ENCODE data around the gene IKZF4. TPM values are rescaled to one million over a fixed set of nuclear protein-coding genes. Genes with fewer than 3 reads are reported as not detected.
"Not testable (repeated sequence)": the region's sequence is repeated elsewhere in the genome, so short reads cannot be mapped to it uniquely, and the experiment has no call there.

IKZF4 gene
- total RNA-seq, 2 experiments from 2014 or later: 15.8 to 44.9 TPM

- no peak overlapping the region for H3K4me3 Mint-ChIP-seq
- CTCF ChIA-PET: no interaction called here
Observed at GRCh38 chr12:56053407-56053893, 32.6 kb downstream of the IKZF4 start.

GRCh38 chr12:56059964-56060363, 39.1 kb downstream of the IKZF4 start:
- H3K27ac Mint-ChIP-seq; H3K27me3 Mint-ChIP-seq; H3K4me3 Mint-ChIP-seq; ATAC-seq; CTCF ChIA-PET; H3K9me3 Mint-ChIP-seq (ENCODE audit: low read depth); H3K36me3 Mint-ChIP-seq; DNase-seq: not testable (repeated sequence)
- H3K4me1 Mint-ChIP-seq: peaks cover 11% of the 10 kb centered on the region

More at GRCh38 chr12:56053407-56053893, 32.6 kb downstream of the IKZF4 start:
- H3K27ac Mint-ChIP-seq: no peak overlapping the region
- H3K36me3 Mint-ChIP-seq: no peaks in the 10 kb centered on the region
- H3K4me1 Mint-ChIP-seq: peaks cover 9% of the 10 kb centered on the region
- H3K27me3 Mint-ChIP-seq: no peaks in the 10 kb centered on the region
- ATAC-seq (no peak), DNase-seq (no peak)
- no peaks in the 10 kb centered on the region for H3K9me3 Mint-ChIP-seq (ENCODE audit: low read depth)

GRCh38 chr12:56061982-56062381, 41.1 kb downstream of the IKZF4 start:
- DNase-seq (no peak), ATAC-seq (no peak)
- Mint-ChIP-seq H3K27me3 (peaks cover 6% of the 10 kb centered on the region), H3K4me3 (no peak overlapping the region), H3K36me3 (no peaks in the 10 kb centered on the region), H3K9me3 (ENCODE audit: low read depth) (no peaks in the 10 kb centered on the region), H3K27ac (no peak overlapping the region), H3K4me1 (peaks cover 4% of the 10 kb centered on the region)
- CTCF ChIA-PET: interaction anchor here (1.8 to 2.4 kb wide), 2 partner anchors 15 to 17 kb away, joined by 6 to 7 read pairs; partner anchors contain the start of gene ERBB3

GRCh38 chr12:56062996-56063395, 42.2 kb downstream of the IKZF4 start:
- Mint-ChIP-seq H3K27me3 (peaks cover 6% of the 10 kb centered on the region), H3K9me3 (ENCODE audit: low read depth) (no peaks in the 10 kb centered on the region), H3K36me3 (no peaks in the 10 kb centered on the region), H3K27ac (no peak overlapping the region), H3K4me3 (no peak overlapping the region), H3K4me1 (peaks cover 5% of the 10 kb centered on the region)
- ATAC-seq: no peak
- CTCF ChIA-PET: interaction anchor here (1.8 to 2.4 kb wide), 2 partner anchors 16 kb away, joined by 6 to 7 read pairs; partner anchors contain the start of gene ERBB3
- no peak for DNase-seq

GRCh38 chr12:56071648-56072047, 50.8 kb downstream of the IKZF4 start:
- Mint-ChIP-seq H3K27ac (no peak overlapping the region), H3K36me3 (no peaks in the 10 kb centered on the region), H3K4me1 (peaks cover 3% of the 10 kb centered on the region), H3K27me3 (peaks cover 6% of the 10 kb centered on the region), H3K9me3 (ENCODE audit: low read depth) (no peaks in the 10 kb centered on the region), H3K4me3 (no peak overlapping the region)
- no peak for ATAC-seq
- DNase-seq: no peak
- CTCF ChIA-PET: interaction anchor here (0.7 to 1.6 kb wide), 3 partner anchors 28 to 1599 kb away, joined by 3 read pairs; no protein-coding TSS in a partner anchor

GRCh38 chr12:56074396-56074795, 53.6 kb downstream of the IKZF4 start:
- DNase-seq (no peak), ATAC-seq (no peak)
- peaks cover 3% of the 10 kb centered on the region for H3K4me1 Mint-ChIP-seq
- no peak overlapping the region for H3K4me3 Mint-ChIP-seq
- peaks cover 11% of the 10 kb centered on the region for H3K27me3 Mint-ChIP-seq
- CTCF ChIA-PET: interaction anchor here (0.9 kb wide), 2 partner anchors 15 to 28 kb away, joined by 3 read pairs; no protein-coding TSS in a partner anchor
- H3K36me3 Mint-ChIP-seq: no peaks in the 10 kb centered on the region
- no peak overlapping the region for H3K27ac Mint-ChIP-seq
- no peaks in the 10 kb centered on the region for H3K9me3 Mint-ChIP-seq (ENCODE audit: low read depth)

- H3K27me3 Mint-ChIP-seq: peaks cover 23% of the 10 kb centered on the region
- CTCF ChIA-PET: interaction anchor here (0.9 to 2.4 kb wide), 7 partner anchors 8 to 40 kb away, joined by 3 to 13 read pairs (median 3); partner anchors contain the start of genes PA2G4 and ZC3H10
- H3K4me3 Mint-ChIP-seq: not testable (repeated sequence)
Observed at GRCh38 chr12:56077966-56078365, 57.1 kb downstream of the IKZF4 start.

GRCh38 chr12:56078427-56078826, 57.6 kb downstream of the IKZF4 start:
- H3K36me3 Mint-ChIP-seq: no peaks in the 10 kb centered on the region
- peaks cover 14% of the 10 kb centered on the region for H3K4me1 Mint-ChIP-seq
- H3K27ac Mint-ChIP-seq: no peak overlapping the region
- no peaks in the 10 kb centered on the region for H3K9me3 Mint-ChIP-seq (ENCODE audit: low read depth)
- DNase-seq (no peak), ATAC-seq (no peak)
- peak overlapping the region; percentile 76 for H3K4me3 Mint-ChIP-seq
- peaks cover 24% of the 10 kb centered on the region for H3K27me3 Mint-ChIP-seq
- CTCF ChIA-PET: interaction anchor here (0.9 to 3.1 kb wide), 9 partner anchors 7 to 83 kb away, joined by 3 to 13 read pairs (median 7); partner anchors contain the start of genes PA2G4 and ZC3H10

More at GRCh38 chr12:56077966-56078365, 57.1 kb downstream of the IKZF4 start:
- DNase-seq; ATAC-seq; H3K9me3 Mint-ChIP-seq (ENCODE audit: low read depth); H3K36me3 Mint-ChIP-seq; H3K27ac Mint-ChIP-seq: not testable (repeated sequence)
- H3K4me1 Mint-ChIP-seq: peaks cover 14% of the 10 kb centered on the region

- Mint-ChIP-seq H3K4me3 (peak overlapping the region; percentile 76), H3K27ac (no peak overlapping the region), H3K4me1 (peaks cover 14% of the 10 kb centered on the region), H3K36me3 (no peaks in the 10 kb centered on the region), H3K9me3 (ENCODE audit: low read depth) (no peaks in the 10 kb centered on the region), H3K27me3 (peaks cover 30% of the 10 kb centered on the region)
- ATAC-seq (peak; percentile 74), DNase-seq (peak; percentile 65)
- CTCF ChIA-PET: interaction anchor here (0.7 to 3.1 kb wide), 16 partner anchors 11 to 153 kb away, joined by 3 to 13 read pairs (median 4); partner anchors contain the start of genes PA2G4 and ZC3H10
Observed at GRCh38 chr12:56078931-56079722, 58.3 kb downstream of the IKZF4 start.

GRCh38 chr12:56079723-56080555, 59.1 kb downstream of the IKZF4 start, which contains the start of gene ERBB3:
Gene ERBB3, plus strand, starts transcription at chr12:56080165. Its CDS starts 136 bp downstream, at chr12:56080301.
- no peaks in the 10 kb centered on the region for H3K9me3 Mint-ChIP-seq (ENCODE audit: low read depth)
- peak within 1 kb of the TSS; percentile 76 for H3K4me3 Mint-ChIP-seq
- H3K27ac Mint-ChIP-seq: no peak within 1 kb of the TSS
- no peaks in the 10 kb centered on the region for H3K36me3 Mint-ChIP-seq
- peaks cover 30% of the 10 kb centered on the region for H3K27me3 Mint-ChIP-seq
- CTCF ChIA-PET: interaction anchor here (0.8 to 3.1 kb wide), 17 partner anchors 11 to 154 kb away, joined by 3 to 13 read pairs (median 4); partner anchors contain the start of genes PA2G4 and ZC3H10
- DNase-seq: peak; percentile 76
- H3K4me1 Mint-ChIP-seq: peaks cover 14% of the 10 kb centered on the region
- peak; percentile 82 for ATAC-seq

- Mint-ChIP-seq H3K9me3 (ENCODE audit: low read depth) (no peaks in the 10 kb centered on the region), H3K27ac (no peak overlapping the region), H3K36me3 (no peaks in the 10 kb centered on the region), H3K27me3 (peaks cover 30% of the 10 kb centered on the region), H3K4me1 (peaks cover 16% of the 10 kb centered on the region), H3K4me3 (peak overlapping the region; percentile 76)
- ATAC-seq (no peak), DNase-seq (no peak)
- CTCF ChIA-PET: interaction anchor here (0.7 to 3.1 kb wide), 8 partner anchors 13 to 342 kb away, joined by 3 to 9 read pairs (median 4); partner anchors contain the start of gene ZC3H10
Observed at GRCh38 chr12:56080556-56081138, 59.8 kb downstream of the IKZF4 start.

All from activated CD8-positive, alpha-beta memory T cell treated with anti-CD3 and anti-CD28 coated beads, Interleukin-2, amount 10 ng/mL, durations not matched to agents 7 days and 5 days (primary cell).